ENCODE measurements around the gene MCRIP2. TPM values are rescaled to one million over a fixed set of nuclear protein-coding genes. Genes with fewer than 3 reads are reported as not detected.

MCRIP2 gene
- total RNA-seq, 1 donor from 2014 or later = 27.0 TPM

DNA sequence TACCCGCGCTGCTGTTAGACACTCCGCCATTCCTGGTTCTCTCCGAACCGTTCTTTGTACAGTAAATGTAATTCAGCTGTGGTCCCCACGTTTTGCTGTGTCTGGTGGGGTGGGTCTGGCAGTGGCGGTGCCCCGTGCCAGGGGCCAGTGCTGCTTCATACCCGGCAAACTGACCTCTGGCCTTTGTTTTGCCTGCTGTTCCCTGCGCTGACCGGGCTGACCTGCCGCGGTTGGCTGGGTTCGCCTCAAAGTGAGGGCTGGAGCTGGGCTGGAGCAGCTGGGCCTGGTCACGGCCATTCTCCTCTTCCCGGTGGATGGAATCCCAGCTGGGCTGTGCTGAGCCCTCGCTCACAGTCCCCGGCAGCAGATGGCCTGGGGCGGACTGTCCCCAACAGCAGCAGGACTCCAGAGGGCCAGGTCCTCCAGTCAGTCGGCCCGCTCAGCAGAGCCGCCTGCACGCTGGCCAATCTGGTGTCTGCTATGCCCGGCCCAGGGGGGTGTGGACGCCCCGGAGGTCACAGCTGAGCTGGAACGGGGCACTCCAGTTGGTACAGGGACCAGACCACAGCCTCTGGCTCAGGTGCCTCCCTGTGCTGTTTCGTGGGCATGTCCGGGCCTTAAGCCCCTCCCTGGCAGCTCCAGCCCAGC lies 12.3 kb upstream of the MCRIP2 start:
- H3K27me3 ChIP-seq = no peaks in the 10 kb centered on the region
- H3K9me3 ChIP-seq = no peaks in the 10 kb centered on the region
- TF ChIP-seq POLR2A (IDR thresholded peaks at IDR 0.05) = no peak
- TF ChIP-seq, protein P1, sequence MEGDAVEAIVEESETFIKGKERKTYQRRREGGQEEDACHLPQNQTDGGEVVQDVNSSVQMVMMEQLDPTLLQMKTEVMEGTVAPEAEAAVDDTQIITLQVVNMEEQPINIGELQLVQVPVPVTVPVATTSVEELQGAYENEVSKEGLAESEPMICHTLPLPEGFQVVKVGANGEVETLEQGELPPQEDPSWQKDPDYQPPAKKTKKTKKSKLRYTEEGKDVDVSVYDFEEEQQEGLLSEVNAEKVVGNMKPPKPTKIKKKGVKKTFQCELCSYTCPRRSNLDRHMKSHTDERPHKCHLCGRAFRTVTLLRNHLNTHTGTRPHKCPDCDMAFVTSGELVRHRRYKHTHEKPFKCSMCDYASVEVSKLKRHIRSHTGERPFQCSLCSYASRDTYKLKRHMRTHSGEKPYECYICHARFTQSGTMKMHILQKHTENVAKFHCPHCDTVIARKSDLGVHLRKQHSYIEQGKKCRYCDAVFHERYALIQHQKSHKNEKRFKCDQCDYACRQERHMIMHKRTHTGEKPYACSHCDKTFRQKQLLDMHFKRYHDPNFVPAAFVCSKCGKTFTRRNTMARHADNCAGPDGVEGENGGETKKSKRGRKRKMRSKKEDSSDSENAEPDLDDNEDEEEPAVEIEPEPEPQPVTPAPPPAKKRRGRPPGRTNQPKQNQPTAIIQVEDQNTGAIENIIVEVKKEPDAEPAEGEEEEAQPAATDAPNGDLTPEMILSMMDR (IDR thresholded peaks at IDR 0.05) = no peak
- no peak for TF ChIP-seq POLR2AphosphoS5 (IDR thresholded peaks at IDR 0.05; ENCODE audit: insufficient read depth in 1 of 2, low read depth in 1 of 2)
- H3K4me3 ChIP-seq = no peak overlapping the region
- intact Hi-C loops (cut with DNase I) = no loop called here
- H3K4me1 ChIP-seq = peaks cover 42% of the 10 kb centered on the region
- DNase-seq (ENCODE audit: extremely low spot score in 2 of 2) = no peak
- peak overlapping the region; percentile 39 for H3K27ac ChIP-seq
- no peaks in the 10 kb centered on the region for H3K36me3 ChIP-seq

DNA sequence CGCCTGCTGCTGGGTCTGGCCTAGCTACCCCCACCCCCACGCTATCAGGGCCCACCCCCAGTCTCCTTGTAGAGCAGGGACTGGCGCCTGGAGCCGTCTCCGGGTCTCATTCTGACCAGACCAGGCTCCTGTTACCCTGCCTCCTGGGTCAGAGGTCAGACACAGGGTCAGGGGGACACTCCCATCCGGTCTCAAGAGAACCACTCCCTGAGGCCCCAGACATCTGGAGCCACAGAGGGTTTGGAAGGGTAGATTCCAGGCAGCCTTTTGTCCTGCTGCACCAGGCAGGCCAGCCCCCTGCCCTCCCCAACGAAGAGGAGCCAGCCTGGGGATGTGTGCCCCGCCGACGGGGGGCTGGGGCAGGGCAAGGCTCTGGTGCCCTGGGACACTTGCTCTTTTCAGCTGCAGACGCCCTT lies 11.8 kb upstream of the MCRIP2 start:
- H3K36me3 ChIP-seq = no peaks in the 10 kb centered on the region

DNA sequence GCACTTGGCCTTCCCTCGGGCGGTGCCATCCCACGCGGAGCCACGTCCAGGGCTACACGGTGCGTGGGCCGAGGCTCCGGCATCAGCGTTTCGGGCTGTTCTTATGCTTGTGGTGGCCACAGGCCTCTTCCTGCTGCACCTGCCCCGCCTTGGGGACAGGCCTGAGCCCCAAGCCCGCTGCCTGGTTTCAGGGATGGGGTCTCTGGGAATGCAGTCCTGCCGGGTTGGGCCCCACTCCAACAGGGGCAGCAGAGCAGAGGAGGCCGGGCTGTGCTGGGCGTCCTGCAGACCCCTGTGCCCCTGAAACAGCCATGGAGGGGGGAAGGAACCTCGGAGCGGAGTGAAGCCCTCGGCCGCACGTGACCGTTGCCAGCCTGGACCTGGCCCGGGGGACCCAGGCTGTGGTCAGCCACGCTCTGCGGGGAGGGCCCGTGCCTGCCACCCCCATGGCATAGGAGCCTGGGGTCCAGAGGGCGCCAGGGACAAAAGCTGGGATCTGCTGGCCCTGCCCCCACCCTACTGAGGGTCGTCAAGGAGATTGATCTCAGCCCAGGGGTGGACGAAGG lies 11.3 kb upstream of the MCRIP2 start:
- Histone ChIP-seq H3K9me3 (no peaks in the 10 kb centered on the region), H3K27me3 (no peaks in the 10 kb centered on the region), H3K4me3 (no peak overlapping the region), H3K36me3 (no peaks in the 10 kb centered on the region), H3K4me1 (peaks cover 50% of the 10 kb centered on the region), H3K27ac (no peak overlapping the region)
- DNase-seq (ENCODE audit: extremely low spot score in 2 of 2) = no peak
- intact Hi-C loops (cut with DNase I) = no loop called here
- TF ChIP-seq POLR2A (IDR thresholded peaks at IDR 0.05) = no peak
- TF ChIP-seq POLR2AphosphoS5 (IDR thresholded peaks at IDR 0.05; ENCODE audit: insufficient read depth in 1 of 2, low read depth in 1 of 2) = no peak
- TF ChIP-seq, protein P1 (IDR thresholded peaks at IDR 0.05) = no peak

More for the DNA sequence above, 11.8 kb upstream of the MCRIP2 start:
- H3K9me3 ChIP-seq = no peaks in the 10 kb centered on the region
- intact Hi-C loops (cut with DNase I) = no loop called here
- H3K4me1 ChIP-seq = peaks cover 45% of the 10 kb centered on the region
- no peaks in the 10 kb centered on the region for H3K27me3 ChIP-seq
- H3K4me3 ChIP-seq = no peak overlapping the region
- TF ChIP-seq POLR2A (IDR thresholded peaks at IDR 0.05) (no peak), POLR2AphosphoS5 (IDR thresholded peaks at IDR 0.05; ENCODE audit: insufficient read depth in 1 of 2, low read depth in 1 of 2) (no peak)
- TF ChIP-seq, protein P1 (IDR thresholded peaks at IDR 0.05) = no peak
- no peak for DNase-seq (ENCODE audit: extremely low spot score in 2 of 2)
- H3K27ac ChIP-seq = peak overlapping the region; percentile 39

GRCh38 chr16:630815-631405 lies 10.7 kb upstream of the MCRIP2 start, which contains the start of gene WFIKKN1:
Gene WFIKKN1, plus strand, starts transcription at chr16:630985. Its CDS starts 269 bp downstream, at chr16:631254.
- H3K9me3 ChIP-seq = no peaks in the 10 kb centered on the region
- TF ChIP-seq POLR2AphosphoS5 (IDR thresholded peaks at IDR 0.05; ENCODE audit: insufficient read depth in 1 of 2, low read depth in 1 of 2) (no peak), POLR2A (IDR thresholded peaks at IDR 0.05) (no peak)
- TF ChIP-seq, protein P1 (IDR thresholded peaks at IDR 0.05) = no peak
- no peaks in the 10 kb centered on the region for H3K27me3 ChIP-seq
- no peaks in the 10 kb centered on the region for H3K36me3 ChIP-seq
- DNase-seq (ENCODE audit: extremely low spot score in 2 of 2) = no peak
- no peak within 1 kb of the TSS for H3K4me3 ChIP-seq
- H3K27ac ChIP-seq = peak within 1 kb of the TSS; percentile 39
- intact Hi-C loops (cut with DNase I) = no loop called here
- peaks cover 55% of the 10 kb centered on the region for H3K4me1 ChIP-seq
